HepG2 (cell line): ENCODE data around the gene SLN. TPM values are rescaled to one million over a fixed set of nuclear protein-coding genes. Genes with fewer than 3 reads are reported as not detected.

Experiments used
- AKAP8 ChIP-seq: sonication (generic); formaldehyde crosslinking; IDR thresholded peaks from 2 replicates; pipeline ENCODE4 v1.5.1; 2020; ENCODE audit warnings: mild to moderate bottlenecking, missing genetic modification reagents
- ATAD3A ChIP-seq: sonication (generic); formaldehyde crosslinking; IDR thresholded peaks from 2 replicates; pipeline ENCODE4 v1.4.0; 2020; ENCODE audit warnings: missing genetic modification reagents
- CEBPG ChIP-seq: IDR thresholded peaks from 2 replicates; pipeline ENCODE4 v1.6.1; 2016
- HDAC6 ChIP-seq: fragments of 200-600 bp; sonication (generic); IDR thresholded peaks from 2 replicates; pipeline ENCODE4 v1.7.0; 2017; ENCODE audit warnings: mild to moderate bottlenecking, antibody characterized with exemption, low read length, low read depth
- HIC2 ChIP-seq: sonication (generic); formaldehyde crosslinking; IDR thresholded peaks from 2 replicates; pipeline ENCODE4 v1.9.0; 2022; ENCODE audit warnings: low read depth, missing genetic modification reagents
- HMG20A ChIP-seq: IDR thresholded peaks from 2 replicates; pipeline ENCODE4 v1.6.1; 2016; ENCODE audit warnings: borderline replicate concordance
- HOXA5 ChIP-seq: sonication (generic); formaldehyde crosslinking; IDR thresholded peaks from 2 replicates; pipeline ENCODE4 v1.4.0; 2020; ENCODE audit warnings: missing genetic modification reagents
- IKZF4 ChIP-seq: sonication (generic); formaldehyde crosslinking; IDR thresholded peaks from 2 replicates; pipeline ENCODE4 v1.5.1; 2020; ENCODE audit warnings: borderline replicate concordance, mild to moderate bottlenecking, low read depth, missing genetic modification reagents; ENCODE audit errors: not compliant biosample characterization
- MEIS2 ChIP-seq: sonication (generic); formaldehyde crosslinking; IDR thresholded peaks from 2 replicates; pipeline ENCODE4 v1.9.0; 2021; ENCODE audit warnings: mild to moderate bottlenecking, missing genetic modification reagents
- SMC3 ChIP-seq: IDR thresholded peaks from 2 replicates; pipeline ENCODE4 v1.6.1; 2011; ENCODE audit warnings: low read length, improper control_type of control experiment
- TBL1XR1 ChIP-seq: fragments of 150-350 bp; IDR thresholded peaks from 2 replicates; pipeline ENCODE4 v1.6.1; 2014; ENCODE audit warnings: borderline replicate concordance, low read length; ENCODE audit not compliant: partially characterized antibody
- ZFP82 ChIP-seq: sonication (generic); formaldehyde crosslinking; IDR thresholded peaks from 2 replicates; pipeline ENCODE4 v1.5.1; 2020; ENCODE audit warnings: mild to moderate bottlenecking, missing genetic modification reagents, borderline replicate concordance
- ZNF17 ChIP-seq: sonication (generic); formaldehyde crosslinking; IDR thresholded peaks from 2 replicates; pipeline ENCODE4 v1.5.0; 2020; ENCODE audit warnings: mild to moderate bottlenecking, missing genetic modification reagents
- ZNF570 ChIP-seq: sonication (generic); formaldehyde crosslinking; IDR thresholded peaks from 2 replicates; pipeline ENCODE4 v1.4.0; 2020; ENCODE audit warnings: mild to moderate bottlenecking, missing genetic modification reagents, borderline replicate concordance
- polyA plus RNA-seq, 8 experiments: library from polyadenylated mRNA; depleted of rRNA in 3 of 8; stranded (reverse) in 7 of 8; unstranded in 1 of 8; fragments of >200 nt; fragmentation: Illumina TruSeq in 4 of 8; extraction: Trizol in 4 of 8; gene quantifications; 2 replicates each; pipeline versions ENCODE4 v1.2.1 to v1.2.3, GENCODE V29; 2011 to 2016; ENCODE audit warnings: low read depth in 4 of 8, missing spikeins in 1 of 8, mixed read lengths in 1 of 8; ENCODE audit not compliant: insufficient read depth in 1 of 8
- total RNA-seq, 5 experiments: library from RNA; depleted of rRNA; stranded (reverse); fragments of >200 nt; fragmentation: Illumina TruSeq; extraction: Trizol; gene quantifications; 2 replicates each; pipeline ENCODE4 v1.2.3, GENCODE V29; 2016; ENCODE audit warnings: low read depth in 1 of 5
- TF ChIP-seq, protein P1 (sequence below): sonication (generic); formaldehyde crosslinking; IDR thresholded peaks from 2 replicates; pipeline ENCODE4 v1.5.0; 2020; ENCODE audit warnings: mild to moderate bottlenecking, missing genetic modification reagents, borderline replicate concordance
- TF ChIP-seq, protein P2 (sequence below): sonication (generic); formaldehyde crosslinking; IDR thresholded peaks from 2 replicates; pipeline ENCODE4 v1.4.0; 2020; ENCODE audit warnings: missing genetic modification reagents, mild to moderate bottlenecking, borderline replicate concordance
- TF ChIP-seq, protein P3 (sequence below): sonication (generic); formaldehyde crosslinking; IDR thresholded peaks from 2 replicates; pipeline ENCODE4 v1.4.0; 2020; ENCODE audit warnings: missing genetic modification reagents, borderline replicate concordance

SLN gene
- total and polyA plus RNA-seq, 2 of the 13 experiments (the other 11 are each of a cell fraction or from before 2014, with no cell fraction given): not detected

- TF ChIP-seq, protein P1, sequence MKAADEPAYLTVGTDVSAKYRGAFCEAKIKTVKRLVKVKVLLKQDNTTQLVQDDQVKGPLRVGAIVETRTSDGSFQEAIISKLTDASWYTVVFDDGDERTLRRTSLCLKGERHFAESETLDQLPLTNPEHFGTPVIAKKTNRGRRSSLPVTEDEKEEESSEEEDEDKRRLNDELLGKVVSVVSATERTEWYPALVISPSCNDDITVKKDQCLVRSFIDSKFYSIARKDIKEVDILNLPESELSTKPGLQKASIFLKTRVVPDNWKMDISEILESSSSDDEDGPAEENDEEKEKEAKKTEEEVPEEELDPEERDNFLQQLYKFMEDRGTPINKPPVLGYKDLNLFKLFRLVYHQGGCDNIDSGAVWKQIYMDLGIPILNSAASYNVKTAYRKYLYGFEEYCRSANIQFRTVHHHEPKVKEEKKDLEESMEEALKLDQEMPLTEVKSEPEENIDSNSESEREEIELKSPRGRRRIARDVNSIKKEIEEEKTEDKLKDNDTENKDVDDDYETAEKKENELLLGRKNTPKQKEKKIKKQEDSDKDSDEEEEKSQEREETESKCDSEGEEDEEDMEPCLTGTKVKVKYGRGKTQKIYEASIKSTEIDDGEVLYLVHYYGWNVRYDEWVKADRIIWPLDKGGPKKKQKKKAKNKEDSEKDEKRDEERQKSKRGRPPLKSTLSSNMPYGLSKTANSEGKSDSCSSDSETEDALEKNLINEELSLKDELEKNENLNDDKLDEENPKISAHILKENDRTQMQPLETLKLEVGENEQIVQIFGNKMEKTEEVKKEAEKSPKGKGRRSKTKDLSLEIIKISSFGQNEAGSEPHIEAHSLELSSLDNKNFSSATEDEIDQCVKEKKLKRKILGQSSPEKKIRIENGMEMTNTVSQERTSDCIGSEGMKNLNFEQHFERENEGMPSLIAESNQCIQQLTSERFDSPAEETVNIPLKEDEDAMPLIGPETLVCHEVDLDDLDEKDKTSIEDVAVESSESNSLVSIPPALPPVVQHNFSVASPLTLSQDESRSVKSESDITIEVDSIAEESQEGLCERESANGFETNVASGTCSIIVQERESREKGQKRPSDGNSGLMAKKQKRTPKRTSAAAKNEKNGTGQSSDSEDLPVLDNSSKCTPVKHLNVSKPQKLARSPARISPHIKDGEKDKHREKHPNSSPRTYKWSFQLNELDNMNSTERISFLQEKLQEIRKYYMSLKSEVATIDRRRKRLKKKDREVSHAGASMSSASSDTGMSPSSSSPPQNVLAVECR (CRISPR knock-in tag): no peak
- TF ChIP-seq, protein P2, sequence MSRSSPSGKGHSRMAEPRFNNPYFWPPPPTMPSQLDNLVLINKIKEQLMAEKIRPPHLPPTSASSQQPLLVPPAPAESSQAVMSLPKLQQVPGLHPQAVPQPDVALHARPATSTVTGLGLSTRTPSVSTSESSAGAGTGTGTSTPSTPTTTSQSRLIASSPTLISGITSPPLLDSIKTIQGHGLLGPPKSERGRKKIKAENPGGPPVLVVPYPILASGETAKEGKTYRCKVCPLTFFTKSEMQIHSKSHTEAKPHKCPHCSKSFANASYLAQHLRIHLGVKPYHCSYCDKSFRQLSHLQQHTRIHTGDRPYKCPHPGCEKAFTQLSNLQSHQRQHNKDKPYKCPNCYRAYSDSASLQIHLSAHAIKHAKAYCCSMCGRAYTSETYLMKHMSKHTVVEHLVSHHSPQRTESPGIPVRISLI: no peak
- TF ChIP-seq ZNF17: no peak
- TF ChIP-seq, protein P3, sequence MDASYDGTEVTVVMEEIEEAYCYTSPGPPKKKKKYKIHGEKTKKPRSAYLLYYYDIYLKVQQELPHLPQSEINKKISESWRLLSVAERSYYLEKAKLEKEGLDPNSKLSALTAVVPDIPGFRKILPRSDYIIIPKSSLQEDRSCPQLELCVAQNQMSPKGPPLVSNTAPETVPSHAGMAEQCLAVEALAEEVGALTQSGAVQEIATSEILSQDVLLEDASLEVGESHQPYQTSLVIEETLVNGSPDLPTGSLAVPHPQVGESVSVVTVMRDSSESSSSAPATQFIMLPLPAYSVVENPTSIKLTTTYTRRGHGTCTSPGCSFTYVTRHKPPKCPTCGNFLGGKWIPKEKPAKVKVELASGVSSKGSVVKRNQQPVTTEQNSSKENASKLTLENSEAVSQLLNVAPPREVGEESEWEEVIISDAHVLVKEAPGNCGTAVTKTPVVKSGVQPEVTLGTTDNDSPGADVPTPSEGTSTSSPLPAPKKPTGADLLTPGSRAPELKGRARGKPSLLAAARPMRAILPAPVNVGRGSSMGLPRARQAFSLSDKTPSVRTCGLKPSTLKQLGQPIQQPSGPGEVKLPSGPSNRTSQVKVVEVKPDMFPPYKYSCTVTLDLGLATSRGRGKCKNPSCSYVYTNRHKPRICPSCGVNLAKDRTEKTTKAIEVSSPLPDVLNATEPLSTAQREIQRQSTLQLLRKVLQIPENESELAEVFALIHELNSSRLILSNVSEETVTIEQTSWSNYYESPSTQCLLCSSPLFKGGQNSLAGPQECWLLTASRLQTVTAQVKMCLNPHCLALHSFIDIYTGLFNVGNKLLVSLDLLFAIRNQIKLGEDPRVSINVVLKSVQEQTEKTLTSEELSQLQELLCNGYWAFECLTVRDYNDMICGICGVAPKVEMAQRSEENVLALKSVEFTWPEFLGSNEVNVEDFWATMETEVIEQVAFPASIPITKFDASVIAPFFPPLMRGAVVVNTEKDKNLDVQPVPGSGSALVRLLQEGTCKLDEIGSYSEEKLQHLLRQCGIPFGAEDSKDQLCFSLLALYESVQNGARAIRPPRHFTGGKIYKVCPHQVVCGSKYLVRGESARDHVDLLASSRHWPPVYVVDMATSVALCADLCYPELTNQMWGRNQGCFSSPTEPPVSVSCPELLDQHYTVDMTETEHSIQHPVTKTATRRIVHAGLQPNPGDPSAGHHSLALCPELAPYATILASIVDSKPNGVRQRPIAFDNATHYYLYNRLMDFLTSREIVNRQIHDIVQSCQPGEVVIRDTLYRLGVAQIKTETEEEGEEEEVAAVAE (CRISPR knock-in tag): no peak
- TF ChIP-seq TBL1XR1: no peak
- TF ChIP-seq SMC3: peak; percentile 87
- TF ChIP-seq MEIS2 (CRISPR knock-in tag): no peak
- no peak for TF ChIP-seq ATAD3A (CRISPR knock-in tag)
- no peak for TF ChIP-seq AKAP8 (CRISPR knock-in tag)
- TF ChIP-seq HOXA5 (CRISPR knock-in tag): no peak
- TF ChIP-seq HIC2 (CRISPR knock-in tag): no peak
- no peak for TF ChIP-seq IKZF4 (CRISPR knock-in tag)
- no peak for TF ChIP-seq HMG20A
- TF ChIP-seq HDAC6: no peak
- TF ChIP-seq ZNF570 (CRISPR knock-in tag): no peak
- no peak for TF ChIP-seq ZFP82 (CRISPR knock-in tag)
- TF ChIP-seq CEBPG (CRISPR knock-in tag): 0 out of 2 replicates have a peak, but pooled peaks have one; percentile 13
Measured at GRCh38 chr11:107689317-107690202, 22.3 kb downstream of the SLN start (continued).
